IMR-90 (cell line): ENCODE measurements around the gene ANKRD10. TPM values are rescaled to one million over a fixed set of nuclear protein-coding genes. Genes with fewer than 3 reads are reported as not detected.

ENCODE experiments used
- ATAC-seq: fragments of 200-7000 bp; cut with Tn5 transposase; 2 replicates; pipeline ENCODE4 v1.9.1; 2020; ENCODE audit warnings: low read depth, mild to moderate bottlenecking, moderate library complexity
- BruUV-seq: library from RNA; stranded (reverse); fragments of 400-500 nt; replicated peaks from 2 replicates; lab custom pipeline; 2021; lab: Mats Ljungman, UMichigan
- CTCF ChIA-PET: fragments of 300-600 bp; formaldehyde crosslinking; extraction: SDS; loops from one replicate; lab custom pipeline; 2021; ENCODE audit warnings: antibody characterized with exemption; lab: Yijun Ruan, JAX
- POLR2A ChIA-PET: fragments of 300-600 bp; sonication (Branson Sonifier 250); formaldehyde crosslinking; loops from one replicate; lab custom pipeline; 2022; ENCODE audit warnings: antibody characterized with exemption; ENCODE audit not compliant: unreplicated experiment; lab: Charles Lee
- DNase-seq: peaks from one replicate; pipeline ENCODE4 v3.0.0; 2013
- H2AFZ ChIP-seq: replicated peaks from 2 replicates; pipeline ENCODE3; 2013; ENCODE audit warnings: low read length, mild to moderate bottlenecking; ENCODE audit not compliant: poor library complexity
- H2AK5ac ChIP-seq: 2 replicates; pipeline ENCODE4 v1.6.1; 2013; ENCODE audit warnings: low read depth, low read length, inconsistent platforms
- H2AK9ac ChIP-seq: replicated peaks from 2 replicates; pipeline ENCODE3; 2013; ENCODE audit warnings: mild to moderate bottlenecking, low read depth, low read length, moderate library complexity; ENCODE audit not compliant: poor library complexity
- H2BK120ac ChIP-seq: 2 replicates; pipeline ENCODE4 v1.6.1; 2013; ENCODE audit warnings: low read depth, low read length, inconsistent platforms
- H2BK15ac ChIP-seq: 3 replicates; pipeline ENCODE4 v1.6.1; 2013; ENCODE audit warnings: low read depth, low read length, inconsistent platforms
- H2BK20ac ChIP-seq: 2 replicates; pipeline ENCODE4 v1.6.1; 2013; ENCODE audit warnings: low read depth, mild to moderate bottlenecking, inconsistent platforms, low read length, moderate library complexity
- H2BK5ac ChIP-seq: 2 replicates; pipeline ENCODE4 v1.6.1; 2013; ENCODE audit warnings: mild to moderate bottlenecking, low read depth, low read length, inconsistent platforms; ENCODE audit not compliant: poor library complexity, severe bottlenecking
- H3K14ac ChIP-seq: replicated peaks from 2 replicates; pipeline ENCODE4 v1.6.1; 2013; ENCODE audit warnings: low read depth, low read length, inconsistent platforms
- H3K18ac ChIP-seq: 2 replicates; pipeline ENCODE4 v1.6.1; 2013; ENCODE audit warnings: low read depth, low read length, control low read depth
- H3K23ac ChIP-seq: 2 replicates; pipeline ENCODE4 v1.6.1; 2013; ENCODE audit warnings: low read depth, low read length, inconsistent platforms
- H3K27ac ChIP-seq: 2 replicates; pipeline ENCODE4 v1.5.1; 2013; ENCODE audit warnings: mild to moderate bottlenecking, control low read depth, low read length; ENCODE audit not compliant: insufficient read depth
- H3K27me3 ChIP-seq: 2 replicates; pipeline ENCODE4 v1.6.1; 2013; ENCODE audit warnings: low read length; ENCODE audit not compliant: control insufficient read depth, insufficient read depth
- H3K36me3 ChIP-seq: 2 replicates; pipeline ENCODE4 v1.6.1; 2013; ENCODE audit warnings: low read length, mixed read lengths; ENCODE audit not compliant: control insufficient read depth, insufficient read depth
- H3K4ac ChIP-seq: 2 replicates; pipeline ENCODE4 v1.6.1; 2013; ENCODE audit warnings: low read depth, low read length, inconsistent platforms
- H3K4me1 ChIP-seq: 2 replicates; pipeline ENCODE4 v1.6.1; 2013; ENCODE audit warnings: low read length, mixed read lengths; ENCODE audit not compliant: control insufficient read depth, insufficient read depth
- H3K4me2 ChIP-seq: 2 replicates; pipeline ENCODE4 v1.6.1; 2013; ENCODE audit warnings: low read depth, mild to moderate bottlenecking, control low read depth, low read length, moderate library complexity
- H3K4me3 ChIP-seq: 2 replicates; pipeline ENCODE4 v1.5.1; 2013; ENCODE audit warnings: low read depth, mild to moderate bottlenecking, control low read depth, low read length, moderate library complexity; ENCODE audit not compliant: insufficient read depth
- H3K56ac ChIP-seq: 2 replicates; pipeline ENCODE4 v1.6.1; 2013; ENCODE audit warnings: low read length, inconsistent platforms; ENCODE audit not compliant: insufficient read depth; ENCODE audit errors: extremely low read depth
- H3K79me1 ChIP-seq, 2 experiments: 2 replicates each; pipeline ENCODE4 v1.6.1; 2013; ENCODE audit warnings: low read length in 2 of 2, inconsistent platforms in 1 of 2, low read depth in 1 of 2
- H3K9ac ChIP-seq: 2 replicates; pipeline ENCODE4 v1.6.1; 2013; ENCODE audit warnings: low read depth, low read length, control low read depth
- H3K9me1 ChIP-seq: 2 replicates; pipeline ENCODE4 v1.6.1; 2013; ENCODE audit warnings: low read length, inconsistent platforms; ENCODE audit not compliant: insufficient read depth
- H3K9me3 ChIP-seq: 2 replicates; pipeline ENCODE4 v1.6.1; 2013; ENCODE audit warnings: low read length; ENCODE audit not compliant: control insufficient read depth, insufficient read depth
- H4K20me1 ChIP-seq: 2 replicates; pipeline ENCODE4 v1.6.1; 2013; ENCODE audit warnings: low read length, inconsistent platforms; ENCODE audit not compliant: insufficient read depth
- H4K5ac ChIP-seq: 2 replicates; pipeline ENCODE4 v1.6.1; 2013; ENCODE audit warnings: mild to moderate bottlenecking, low read depth, low read length, control low read depth
- H4K8ac ChIP-seq, 2 experiments: 2 replicates each; pipeline ENCODE4 v1.6.1; 2013; ENCODE audit warnings: low read depth in 2 of 2, low read length in 2 of 2, control low read depth in 1 of 2, inconsistent platforms in 1 of 2
- H4K91ac ChIP-seq: 2 replicates; pipeline ENCODE4 v1.6.1; 2013; ENCODE audit warnings: low read depth, low read length, inconsistent platforms; ENCODE audit not compliant: insufficient read depth
- CEBPB ChIP-seq: IDR thresholded peaks from 2 replicates; pipeline ENCODE4 v1.6.1; 2012; ENCODE audit warnings: low read depth, low read length, improper control_type of control experiment
- CTCF ChIP-seq: conservative IDR thresholded peaks from 2 replicates; pipeline ENCODE4 v1.5.1; 2012; ENCODE audit warnings: mild to moderate bottlenecking, low read depth, low read length, improper control_type of control experiment
- ELK1 ChIP-seq: fragments of 150-350 bp; IDR thresholded peaks from 2 replicates; pipeline ENCODE4 v1.6.1; 2016; ENCODE audit warnings: low read depth, mild to moderate bottlenecking, low read length, moderate library complexity, borderline replicate concordance
- POLR2A ChIP-seq: IDR thresholded peaks from 2 replicates; pipeline ENCODE4 v1.6.1; 2012; ENCODE audit warnings: mild to moderate bottlenecking, low read depth, low read length
- RAD21 ChIP-seq: IDR thresholded peaks from 2 replicates; pipeline ENCODE4 v1.6.1; 2012; ENCODE audit warnings: low read length, improper control_type of control experiment
- RFX5 ChIP-seq: IDR thresholded peaks from 2 replicates; pipeline ENCODE4 v1.8.0; 2012; ENCODE audit warnings: low read depth, mild to moderate bottlenecking, low read length, moderate library complexity
- WGBS, 2 experiments: methylation state at CpG; one replicate each; pipeline versions ENCODE4 v1.1.5 to v1.1.7; 2013; ENCODE audit warnings: missing lambda C conversion rate in 2 of 2; ENCODE audit not compliant: insufficient read length in 1 of 2; ENCODE audit errors: extremely low coverage in 2 of 2; 5-methylcytosine and 5-hydroxymethylcytosine counted together
- dilution Hi-C: fragments of 300-500 bp; cut with HindIII; formaldehyde crosslinking; loops from one replicate; pipeline ENCODE4 v1.14.3; 2018; ENCODE audit warnings: low sequenced_read_pairs; ENCODE audit not compliant: unreplicated experiment
- in situ Hi-C: fragments of 300-500 bp; cut with MboI; formaldehyde crosslinking; loops from 3 replicates; pipeline ENCODE4 v1.14.3; 2019; ENCODE audit warnings: low sequenced_read_pairs, inconsistent platforms, mixed read lengths
- intact Hi-C: fragments of 100-400 bp; cut with micrococcal nuclease; formaldehyde crosslinking; loops from 2 replicates; pipeline ENCODE4 v1.10.0; 2022
- polyA plus RNA-seq, 3 experiments: library from polyadenylated mRNA; depleted of rRNA; stranded (reverse); fragments of >200 nt; gene quantifications; 2 replicates each; pipeline ENCODE4 v1.2.3, GENCODE V29; 2012; ENCODE audit warnings: low replicate concordance in 1 of 3
- total RNA-seq: library from RNA; depleted of rRNA; stranded (reverse); fragments of >200 nt; gene quantifications from 2 replicates; pipeline ENCODE4 v1.2.3, GENCODE V29; 2012

The ANKRD10 gene
- total and polyA plus RNA-seq, 2 of the 4 experiments (the other 2 are of a cell fraction) = 18.3 to 31.1 TPM

- Histone ChIP-seq H2BK20ac (no peak overlapping the region), H3K27me3 (no peaks in the 10 kb centered on the region), H4K91ac (no peak overlapping the region), H3K4me3 (no peak overlapping the region), H3K18ac (no peak overlapping the region), H3K56ac (no peak overlapping the region), H2AFZ (no peak overlapping the region), H3K27ac (no peak overlapping the region), H3K9me3 (no peaks in the 10 kb centered on the region), H3K14ac (no peak overlapping the region), H3K79me1 (peaks cover 20 to 53% of the 10 kb centered on the region in 2 experiments), H3K9me1 (peaks cover 17% of the 10 kb centered on the region), H2AK9ac (no peak overlapping the region), H3K4ac (no peak overlapping the region), H2BK15ac (no peak overlapping the region), H3K9ac (no peak overlapping the region), H2AK5ac (no peak overlapping the region), H2BK5ac (no peak overlapping the region), H4K20me1 (peaks cover 68% of the 10 kb centered on the region), H3K4me2 (no peak overlapping the region), H2BK120ac (no peak overlapping the region), H3K4me1 (peaks cover 17% of the 10 kb centered on the region), H3K36me3 (peaks cover 32% of the 10 kb centered on the region), H4K8ac (no peak overlapping the region), H3K23ac (no peak overlapping the region), H4K5ac (no peak overlapping the region)
- in situ Hi-C loops = no loop called here
- no TSS peak for BruUV-seq
- WGBS, 2 experiments = no CpG with 5 or more reads among the region's 4 CpGs
- ChIA-PET CTCF (interaction anchor here (0.6 kb wide), 1 partner anchor 161 kb away, joined by 3 read pairs; no protein-coding TSS in a partner anchor), POLR2A (interaction anchor here (0.7 kb wide), 1 partner anchor 275 kb away, joined by 3 read pairs; no protein-coding TSS in a partner anchor)
- intact Hi-C loops = no loop called here
- dilution Hi-C loops = no loop called here
- ATAC-seq (no peak), DNase-seq (no peak)
- TF ChIP-seq RAD21 (no peak), POLR2A (no peak), ELK1 (no peak), CTCF (no peak), CEBPB (no peak), RFX5 (no peak)
Observed at GRCh38 chr13:110907301-110907700, 7.6 kb downstream of the ANKRD10 start.
